GM18505 (cell line): ENCODE measurements around the gene EMC1.
"Not testable (repeated sequence)": the region's sequence is repeated elsewhere in the genome, so short reads cannot be mapped to it uniquely, and the experiment has no call there.

ENCODE experiments used
- ATAC-seq: cut with Tn5 transposase; IDR thresholded peaks from one replicate; pipeline ENCODE4 v1.9.1; 2021; ENCODE audit not compliant: unreplicated experiment
- POLR2A ChIP-seq: IDR thresholded peaks from 4 replicates; pipeline ENCODE4 v1.6.1; 2011; ENCODE audit warnings: borderline replicate concordance; ENCODE audit not compliant: insufficient read depth, insufficient read length; ENCODE audit errors: extremely low read depth

EMC1 gene

GRCh38 chr1:19250629-19251304 lies 557 bp downstream of the EMC1 start:
- ATAC-seq: no peak
- no peak for TF ChIP-seq POLR2A

GRCh38 chr1:19240673-19241538 lies 10.4 kb downstream of the EMC1 start:
- TF ChIP-seq POLR2A: no peak
- ATAC-seq: no peak

GRCh38 chr1:19239876-19240275 lies 11.4 kb downstream of the EMC1 start:
- TF ChIP-seq POLR2A: no peak
- ATAC-seq: no peak

GRCh38 chr1:19234224-19234623 lies 17.1 kb downstream of the EMC1 start:
- no peak for ATAC-seq
- no peak for TF ChIP-seq POLR2A

GRCh38 chr1:19232524-19232846 lies 18.8 kb downstream of the EMC1 start:
- no peak for TF ChIP-seq POLR2A
- no peak for ATAC-seq

- ATAC-seq: not testable (repeated sequence)
Measured at GRCh38 chr1:19231736-19232523, 19.4 kb downstream of the EMC1 start.

GRCh38 chr1:19229828-19230325 lies 21.4 kb downstream of the EMC1 start:
- TF ChIP-seq POLR2A: no peak
- ATAC-seq: no peak

- ATAC-seq: no peak
- no peak for TF ChIP-seq POLR2A
Measured at GRCh38 chr1:19229229-19229628, 22.1 kb downstream of the EMC1 start.

GRCh38 chr1:19222979-19223824 lies 28.1 kb downstream of the EMC1 start:
- ATAC-seq: no peak
- no peak for TF ChIP-seq POLR2A

GRCh38 chr1:19222573-19222972 lies 28.8 kb downstream of the EMC1 start:
- no peak for ATAC-seq
- no peak for TF ChIP-seq POLR2A

- TF ChIP-seq POLR2A: no peak
- ATAC-seq: no peak
Measured at GRCh38 chr1:19220991-19221390, 30.3 kb downstream of the EMC1 start.

- ATAC-seq: no peak
- no peak for TF ChIP-seq POLR2A
Measured at GRCh38 chr1:19220080-19220846, 31.1 kb downstream of the EMC1 start.
